Measurements from ENCODE around the gene NMD3. TPM values are rescaled to one million over a fixed set of nuclear protein-coding genes. Genes with fewer than 3 reads are reported as not detected.

Gene NMD3
- total and polyA plus RNA-seq, 2 of the 13 experiments (the other 11 are each of a cell fraction or from before 2014, with no cell fraction given), result 44.2 to 55.2 TPM

DNA sequence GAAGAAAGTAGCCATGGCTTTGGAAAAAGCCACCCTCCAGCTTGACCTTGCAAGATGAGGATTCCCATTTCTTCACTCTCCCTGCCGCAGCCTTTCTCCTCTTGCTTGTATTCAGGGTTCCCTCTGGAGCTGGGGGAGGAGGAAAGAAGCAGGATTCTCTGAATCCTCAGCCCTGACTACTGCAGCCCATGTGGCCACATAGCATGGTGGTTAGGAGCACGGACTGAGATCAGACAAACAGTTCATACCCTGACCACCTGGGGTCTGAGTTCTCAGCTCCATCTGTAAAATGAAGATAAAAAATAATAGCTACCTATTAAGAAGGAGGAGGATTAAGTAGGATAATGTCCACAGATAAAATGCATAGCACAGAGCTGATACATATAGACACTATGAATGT is 72.3 kb downstream of the NMD3 start (continued):
- no peak for TF ChIP-seq MTF1 (CRISPR knock-in tag; IDR thresholded peaks at IDR 0.05)
- TF ChIP-seq, protein P1, sequence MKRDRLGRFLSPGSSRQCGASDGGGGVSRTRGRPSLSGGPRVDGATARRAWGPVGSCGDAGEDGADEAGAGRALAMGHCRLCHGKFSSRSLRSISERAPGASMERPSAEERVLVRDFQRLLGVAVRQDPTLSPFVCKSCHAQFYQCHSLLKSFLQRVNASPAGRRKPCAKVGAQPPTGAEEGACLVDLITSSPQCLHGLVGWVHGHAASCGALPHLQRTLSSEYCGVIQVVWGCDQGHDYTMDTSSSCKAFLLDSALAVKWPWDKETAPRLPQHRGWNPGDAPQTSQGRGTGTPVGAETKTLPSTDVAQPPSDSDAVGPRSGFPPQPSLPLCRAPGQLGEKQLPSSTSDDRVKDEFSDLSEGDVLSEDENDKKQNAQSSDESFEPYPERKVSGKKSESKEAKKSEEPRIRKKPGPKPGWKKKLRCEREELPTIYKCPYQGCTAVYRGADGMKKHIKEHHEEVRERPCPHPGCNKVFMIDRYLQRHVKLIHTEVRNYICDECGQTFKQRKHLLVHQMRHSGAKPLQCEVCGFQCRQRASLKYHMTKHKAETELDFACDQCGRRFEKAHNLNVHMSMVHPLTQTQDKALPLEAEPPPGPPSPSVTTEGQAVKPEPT (CRISPR knock-in tag; IDR thresholded peaks at IDR 0.05; ENCODE audit: low read depth), result no peak
- no peak for TF ChIP-seq SIX1 (CRISPR knock-in tag; IDR thresholded peaks at IDR 0.05; ENCODE audit: borderline replicate concordance)
- TF ChIP-seq ZNF564 (CRISPR knock-in tag; IDR thresholded peaks at IDR 0.05), result no peak

DNA sequence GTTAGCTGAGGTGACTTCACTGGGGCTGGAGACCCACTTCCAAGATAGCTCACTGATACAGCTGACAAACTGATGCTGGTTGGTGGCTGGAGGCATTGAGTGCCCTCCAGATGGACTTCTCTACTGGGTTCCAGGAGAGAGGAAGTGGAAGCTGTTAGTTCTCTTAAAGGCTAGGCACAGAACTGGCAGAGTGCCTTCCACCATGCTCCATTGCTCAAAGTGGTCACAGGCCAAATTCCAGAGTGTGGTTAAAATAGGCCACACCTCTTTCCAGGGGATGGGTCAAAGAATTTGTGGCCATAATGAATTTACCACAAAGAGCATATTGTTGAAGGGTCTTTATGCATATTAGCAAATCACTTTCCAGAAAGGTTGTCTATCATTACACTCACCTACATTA is 74.2 kb downstream of the NMD3 start:
- peak; percentile 8 for DNase-seq (ENCODE audit: low spot score)
- BruUV-seq (replicated peaks), result no TSS peak
- intact Hi-C loops (cut with micrococcal nuclease; ENCODE audit: unreplicated experiment) (no loop called here), in situ Hi-C loops (cut with HindIII; ENCODE audit: extremely low pct_ligation_motif_present, low pct_unique_long_range_greater_than_20kb) (no loop called here)
- no peak for FAIRE-seq
- ChIA-PET CTCF (ENCODE audit: low intra/inter-chr PET ratio, low total read pairs) (no interaction called here), POLR2A (no interaction called here)
- Histone ChIP-seq H3K9me3 (ENCODE audit: low read length) (no peaks in the 10 kb centered on the region; the same call in 1 of the 2 replicates), H4K20me1 (ENCODE audit: insufficient read depth, low read length) (no peaks in the 10 kb centered on the region), H2AFZ (ENCODE audit: low read length) (no peak overlapping the region), H3K9ac (ENCODE audit: insufficient read depth, low read depth, low read length) (no peak overlapping the region), H3K36me3 (replicated peaks in 1 of 2; ENCODE audit: control insufficient read depth in 1 of 2, insufficient read depth in 2 of 2, low read length in 2 of 2) (no peaks in the 10 kb centered on the region), H3K27ac (ENCODE audit: extremely low read length, insufficient read depth, low read length) (no peak overlapping the region), H3K4me2 (ENCODE audit: low read depth, low read length) (no peak overlapping the region), H3K79me2 (ENCODE audit: insufficient read depth, low read length) (no peaks in the 10 kb centered on the region), H3K4me3 (replicated peaks in 1 of 3; ENCODE audit: insufficient read depth in 1 of 3, low read depth in 2 of 3, low read length in 3 of 3) (no peak overlapping the region), H3K4me1 (ENCODE audit: insufficient read depth, low read length) (no peaks in the 10 kb centered on the region), H3K27me3 (ENCODE audit: control insufficient read depth in 1 of 2, insufficient read depth in 2 of 2, low read length in 2 of 2) (no peaks in the 10 kb centered on the region)
- TF ChIP-seq ZKSCAN5 (CRISPR knock-in tag; IDR thresholded peaks at IDR 0.05) (no peak), SNRNP70 (IDR thresholded peaks at IDR 0.05; ENCODE audit: low read depth, low read length) (no peak), RBM39 (IDR thresholded peaks at IDR 0.05; ENCODE audit: low read depth, low read length, poor library complexity, severe bottlenecking) (no peak), ZSCAN21 (CRISPR knock-in tag; IDR thresholded peaks at IDR 0.05; ENCODE audit: borderline replicate concordance) (no peak), ATF7 (IDR thresholded peaks at IDR 0.05) (no peak), ATF7 (CRISPR knock-in tag; IDR thresholded peaks at IDR 0.05) (no peak), MAFK (conservative IDR thresholded peaks at IDR 0.05 in 1 of 2, IDR thresholded peaks at IDR 0.05 in 1 of 2; ENCODE audit: low read length in 2 of 2) (no peak), SMC3 (IDR thresholded peaks at IDR 0.05; ENCODE audit: low read length) (no peak), ZNF75D (CRISPR knock-in tag; IDR thresholded peaks at IDR 0.05; ENCODE audit: borderline replicate concordance) (no peak)
- TF ChIP-seq, protein P2, sequence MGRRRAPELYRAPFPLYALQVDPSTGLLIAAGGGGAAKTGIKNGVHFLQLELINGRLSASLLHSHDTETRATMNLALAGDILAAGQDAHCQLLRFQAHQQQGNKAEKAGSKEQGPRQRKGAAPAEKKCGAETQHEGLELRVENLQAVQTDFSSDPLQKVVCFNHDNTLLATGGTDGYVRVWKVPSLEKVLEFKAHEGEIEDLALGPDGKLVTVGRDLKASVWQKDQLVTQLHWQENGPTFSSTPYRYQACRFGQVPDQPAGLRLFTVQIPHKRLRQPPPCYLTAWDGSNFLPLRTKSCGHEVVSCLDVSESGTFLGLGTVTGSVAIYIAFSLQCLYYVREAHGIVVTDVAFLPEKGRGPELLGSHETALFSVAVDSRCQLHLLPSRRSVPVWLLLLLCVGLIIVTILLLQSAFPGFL (CRISPR knock-in tag; IDR thresholded peaks at IDR 0.05), result no peak
- TF ChIP-seq, protein P3, sequence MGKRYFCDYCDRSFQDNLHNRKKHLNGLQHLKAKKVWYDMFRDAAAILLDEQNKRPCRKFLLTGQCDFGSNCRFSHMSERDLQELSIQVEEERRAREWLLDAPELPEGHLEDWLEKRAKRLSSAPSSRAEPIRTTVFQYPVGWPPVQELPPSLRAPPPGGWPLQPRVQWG (CRISPR knock-in tag; IDR thresholded peaks at IDR 0.05; ENCODE audit: borderline replicate concordance, low read depth), result no peak
- no peak for ATAC-seq
